GM23338 (cell line): ENCODE data around the gene STXBP2. TPM values are rescaled to one million over a fixed set of nuclear protein-coding genes. Genes with fewer than 3 reads are reported as not detected.

Experiments
- ATAC-seq: fragments of 200-7000 bp; cut with Tn5 transposase; 3 replicates; pipeline ENCODE4 v1.9.1; 2020
- DNase-seq: peaks from one replicate; pipeline ENCODE4 v3.0.0-alpha.2; 2015; ENCODE audit warnings: low spot score
- H2AFZ ChIP-seq: fragments of 200-600 bp; sonication (generic); 2 replicates; pipeline ENCODE4 v1.8.0; 2016; ENCODE audit warnings: antibody characterized with exemption, mild to moderate bottlenecking, moderate library complexity
- H3F3A ChIP-seq: fragments of 200-600 bp; sonication (generic); replicated peaks from 2 replicates; pipeline ENCODE4 v1.8.0; 2017; ENCODE audit warnings: antibody characterized with exemption, mixed run types, low read depth
- H3K27ac ChIP-seq: fragments of 200-600 bp; sonication (generic); 2 replicates; pipeline ENCODE4 v1.6.1; 2016; ENCODE audit warnings: low read depth
- H3K27me3 ChIP-seq: fragments of 200-600 bp; sonication (generic); 2 replicates; pipeline ENCODE4 v1.8.0; 2016; ENCODE audit warnings: mild to moderate bottlenecking, mixed run types, moderate library complexity; ENCODE audit not compliant: insufficient read depth
- H3K36me3 ChIP-seq: fragments of 200-600 bp; sonication (generic); 2 replicates; pipeline ENCODE4 v1.8.0; 2016; ENCODE audit warnings: mild to moderate bottlenecking; ENCODE audit not compliant: insufficient read depth
- H3K4me1 ChIP-seq: fragments of 200-600 bp; sonication (generic); 2 replicates; pipeline ENCODE4 v1.8.0; 2016; ENCODE audit warnings: mild to moderate bottlenecking, moderate library complexity; ENCODE audit not compliant: insufficient read depth
- H3K4me2 ChIP-seq: fragments of 200-600 bp; sonication (generic); 2 replicates; pipeline ENCODE4 v1.7.1; 2017; ENCODE audit warnings: mixed run types
- H3K4me3 ChIP-seq: fragments of 200-600 bp; sonication (generic); 2 replicates; pipeline ENCODE4 v1.6.1; 2016; ENCODE audit warnings: mixed run types
- H3K79me2 ChIP-seq: fragments of 200-600 bp; sonication (generic); replicated peaks from 2 replicates; pipeline ENCODE4 v1.8.0; 2017; ENCODE audit warnings: mild to moderate bottlenecking; ENCODE audit not compliant: insufficient read depth
- H3K9me2 ChIP-seq: fragments of 200-600 bp; sonication (generic); 2 replicates; pipeline ENCODE4 v1.8.0; 2017; ENCODE audit not compliant: insufficient read depth
- H4K20me1 ChIP-seq: fragments of 200-600 bp; sonication (generic); replicated peaks from 2 replicates; pipeline ENCODE4 v1.8.0; 2017; ENCODE audit warnings: mild to moderate bottlenecking; ENCODE audit not compliant: insufficient read depth
- H3K27ac Mint-ChIP-seq: 2 replicates; pipeline ENCODE4 v1.8.0; 2020; ENCODE audit warnings: inconsistent platforms, mild to moderate bottlenecking, moderate library complexity, mixed read lengths
- H3K27me3 Mint-ChIP-seq: 3 replicates; pipeline ENCODE4 v1.8.0; 2022; ENCODE audit warnings: low read depth, mild to moderate bottlenecking, moderate library complexity, mixed read lengths, inconsistent platforms; ENCODE audit not compliant: insufficient read depth, poor library complexity
- H3K36me3 Mint-ChIP-seq: 3 replicates; pipeline ENCODE4 v1.8.0; 2021; ENCODE audit warnings: low read depth, mild to moderate bottlenecking, inconsistent platforms, moderate library complexity, mixed read lengths
- H3K4me1 Mint-ChIP-seq: 3 replicates; pipeline ENCODE4 v1.8.0; 2020; ENCODE audit warnings: mild to moderate bottlenecking, inconsistent platforms, mixed read lengths
- H3K4me3 Mint-ChIP-seq: 3 replicates; pipeline ENCODE4 v1.8.0; 2021; ENCODE audit warnings: moderate library complexity, mild to moderate bottlenecking, inconsistent platforms, mixed read lengths
- H3K9me3 Mint-ChIP-seq: 3 replicates; pipeline ENCODE4 v1.8.0; 2020; ENCODE audit warnings: moderate library complexity, mild to moderate bottlenecking, inconsistent platforms, mixed read lengths
- CREB1 ChIP-seq: fragments of 250-450 bp; sonication (Bioruptor Pico); IDR thresholded peaks from 2 replicates; pipeline ENCODE4 v1.5.0; 2020; ENCODE audit warnings: low read depth, mild to moderate bottlenecking, moderate library complexity
- EZH2 ChIP-seq: fragments of 200-600 bp; sonication (generic); IDR thresholded peaks from one replicate; pipeline ENCODE4 v1.8.0; 2017; ENCODE audit warnings: antibody characterized with exemption, mild to moderate bottlenecking, low read depth; ENCODE audit not compliant: unreplicated experiment
- EZH2phosphoT487 ChIP-seq: fragments of 200-600 bp; sonication (generic); IDR thresholded peaks from one replicate; pipeline ENCODE4 v1.8.1; 2018; ENCODE audit warnings: antibody characterized with exemption; ENCODE audit not compliant: unreplicated experiment
- JUNB ChIP-seq: IDR thresholded peaks from one replicate; pipeline ENCODE4 v1.6.1; 2016; ENCODE audit warnings: antibody characterized with exemption; ENCODE audit not compliant: unreplicated experiment
- NANOG ChIP-seq: IDR thresholded peaks from 2 replicates; pipeline ENCODE4 v1.6.1; 2016; ENCODE audit warnings: antibody characterized with exemption, borderline replicate concordance
- POLR2AphosphoS5 ChIP-seq: IDR thresholded peaks from 2 replicates; pipeline ENCODE4 v1.6.1; 2016; ENCODE audit warnings: antibody characterized with exemption, low read depth
- STAT1 ChIP-seq: IDR thresholded peaks from one replicate; pipeline ENCODE4 v1.6.1; 2016; ENCODE audit warnings: antibody characterized with exemption; ENCODE audit not compliant: unreplicated experiment
- ZNF114 ChIP-seq: fragments of 250-450 bp; sonication (Bioruptor Pico); IDR thresholded peaks from 2 replicates; pipeline ENCODE4 v1.5.0; 2020; ENCODE audit warnings: mild to moderate bottlenecking, moderate library complexity
- ZNF331 ChIP-seq: fragments of 250-450 bp; sonication (Bioruptor Pico); IDR thresholded peaks from 2 replicates; pipeline ENCODE4 v1.5.0; 2020; ENCODE audit warnings: low read depth, mild to moderate bottlenecking, moderate library complexity
- polyA plus RNA-seq: library from polyadenylated mRNA; unstranded; fragments of >200 nt; fragmentation: Nextera tagmentation; extraction: Ambion mirVana; gene quantifications from 2 replicates; pipeline ENCODE4 v1.2.1, GENCODE V29; 2016
- total RNA-seq: library from RNA; depleted of rRNA; stranded (reverse); fragments of >200 nt; shearing (Covaris generic); gene quantifications from 2 replicates; pipeline ENCODE4 v1.2.3, GENCODE V29; 2014
- TF ChIP-seq, protein P1 (sequence below): IDR thresholded peaks from 2 replicates; pipeline ENCODE4 v1.6.1; 2016; ENCODE audit warnings: antibody characterized with exemption
- TF ChIP-seq, protein P2 (sequence below): IDR thresholded peaks from one replicate; pipeline ENCODE4 v1.6.1; 2018; ENCODE audit warnings: antibody characterized with exemption; ENCODE audit not compliant: unreplicated experiment
- TF ChIP-seq, protein P3 (sequence below), 2 experiments: fragments of 200-600 bp in 1 of 2; sonication (generic) in 1 of 2; conservative IDR thresholded peaks; 2 replicates each; pipeline versions ENCODE4 v1.5.1 to v1.6.1; 2016 to 2017; ENCODE audit warnings: antibody characterized with exemption in 2 of 2, low read depth in 2 of 2, mild to moderate bottlenecking in 2 of 2, moderate library complexity in 1 of 2
- TF ChIP-seq, protein P4 (sequence below): fragments of 250-450 bp; sonication (Bioruptor Pico); IDR thresholded peaks from 2 replicates; pipeline ENCODE4 v1.5.0; 2020; ENCODE audit warnings: mild to moderate bottlenecking, moderate library complexity

Gene STXBP2
- total and polyA plus RNA-seq, 2 experiments from 2014 or later: 42.6 to 55.8 TPM

DNA sequence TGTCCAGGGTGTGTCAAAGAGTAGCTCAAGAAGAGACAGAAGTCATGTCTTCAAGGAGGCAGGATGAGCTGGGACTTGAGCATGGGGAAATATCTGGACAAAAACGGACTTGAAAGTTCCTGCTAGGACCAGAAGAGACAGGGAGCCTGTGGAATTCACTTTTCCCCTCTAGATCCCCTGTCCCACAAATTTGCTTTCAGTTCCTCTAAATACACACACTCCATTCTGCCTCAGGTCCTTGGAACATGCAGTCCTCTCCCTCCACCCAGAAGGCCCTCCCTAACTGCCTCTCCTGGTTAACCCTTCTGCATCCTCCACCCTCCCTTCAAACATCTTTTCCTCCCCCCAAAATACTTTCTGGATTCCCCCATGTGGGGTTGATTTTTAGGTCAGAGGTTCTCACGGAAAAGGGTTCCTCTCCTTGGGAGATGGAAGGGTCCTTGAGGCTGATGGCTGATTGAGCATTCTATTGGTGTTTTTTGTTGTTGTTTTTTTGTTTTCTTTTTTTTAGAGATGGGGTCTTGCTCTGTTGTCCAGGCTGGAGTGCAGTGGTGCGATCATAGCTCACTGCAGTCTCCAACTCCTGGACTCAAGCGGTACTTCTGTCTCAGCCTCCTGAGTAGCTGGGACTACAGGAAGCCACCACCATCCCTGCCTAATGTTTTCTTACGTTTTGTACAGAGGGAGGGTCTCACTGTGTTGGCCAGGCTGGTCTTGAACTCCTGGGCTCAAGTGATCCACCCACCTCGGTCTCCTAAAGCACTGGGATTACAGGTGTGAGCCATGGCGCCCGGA, 25.0 kb downstream of the STXBP2 start:
- DNase-seq: no peak
- Mint-ChIP-seq H3K27ac (no peak overlapping the region), H3K9me3 (peaks cover 5% of the 10 kb centered on the region; the same call in 2 of the 3 replicates), H3K4me1 (no peaks in the 10 kb centered on the region), H3K4me3 (no peak overlapping the region), H3K36me3 (no peaks in the 10 kb centered on the region), H3K27me3 (peaks cover 6% of the 10 kb centered on the region)
- Histone ChIP-seq H2AFZ (no peak overlapping the region), H3K79me2 (no peaks in the 10 kb centered on the region), H3K27me3 (peaks cover 3% of the 10 kb centered on the region; the same call in 1 of the 2 replicates), H3F3A (no peaks in the 10 kb centered on the region), H3K4me1 (no peaks in the 10 kb centered on the region), H3K9me2 (no peaks in the 10 kb centered on the region), H4K20me1 (no peaks in the 10 kb centered on the region), H3K4me3 (no peak overlapping the region), H3K27ac (no peak overlapping the region), H3K4me2 (no peak overlapping the region), H3K36me3 (no peaks in the 10 kb centered on the region)
- no peak for ATAC-seq
- no peak for TF ChIP-seq ZNF331 (CRISPR knock-in tag)
- no peak for TF ChIP-seq STAT1
- TF ChIP-seq, protein P1, sequence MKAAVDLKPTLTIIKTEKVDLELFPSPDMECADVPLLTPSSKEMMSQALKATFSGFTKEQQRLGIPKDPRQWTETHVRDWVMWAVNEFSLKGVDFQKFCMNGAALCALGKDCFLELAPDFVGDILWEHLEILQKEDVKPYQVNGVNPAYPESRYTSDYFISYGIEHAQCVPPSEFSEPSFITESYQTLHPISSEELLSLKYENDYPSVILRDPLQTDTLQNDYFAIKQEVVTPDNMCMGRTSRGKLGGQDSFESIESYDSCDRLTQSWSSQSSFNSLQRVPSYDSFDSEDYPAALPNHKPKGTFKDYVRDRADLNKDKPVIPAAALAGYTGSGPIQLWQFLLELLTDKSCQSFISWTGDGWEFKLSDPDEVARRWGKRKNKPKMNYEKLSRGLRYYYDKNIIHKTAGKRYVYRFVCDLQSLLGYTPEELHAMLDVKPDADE: no peak
- no peak for TF ChIP-seq EZH2phosphoT487
- TF ChIP-seq JUNB: no peak
- TF ChIP-seq NANOG: no peak
- TF ChIP-seq, protein P2, sequence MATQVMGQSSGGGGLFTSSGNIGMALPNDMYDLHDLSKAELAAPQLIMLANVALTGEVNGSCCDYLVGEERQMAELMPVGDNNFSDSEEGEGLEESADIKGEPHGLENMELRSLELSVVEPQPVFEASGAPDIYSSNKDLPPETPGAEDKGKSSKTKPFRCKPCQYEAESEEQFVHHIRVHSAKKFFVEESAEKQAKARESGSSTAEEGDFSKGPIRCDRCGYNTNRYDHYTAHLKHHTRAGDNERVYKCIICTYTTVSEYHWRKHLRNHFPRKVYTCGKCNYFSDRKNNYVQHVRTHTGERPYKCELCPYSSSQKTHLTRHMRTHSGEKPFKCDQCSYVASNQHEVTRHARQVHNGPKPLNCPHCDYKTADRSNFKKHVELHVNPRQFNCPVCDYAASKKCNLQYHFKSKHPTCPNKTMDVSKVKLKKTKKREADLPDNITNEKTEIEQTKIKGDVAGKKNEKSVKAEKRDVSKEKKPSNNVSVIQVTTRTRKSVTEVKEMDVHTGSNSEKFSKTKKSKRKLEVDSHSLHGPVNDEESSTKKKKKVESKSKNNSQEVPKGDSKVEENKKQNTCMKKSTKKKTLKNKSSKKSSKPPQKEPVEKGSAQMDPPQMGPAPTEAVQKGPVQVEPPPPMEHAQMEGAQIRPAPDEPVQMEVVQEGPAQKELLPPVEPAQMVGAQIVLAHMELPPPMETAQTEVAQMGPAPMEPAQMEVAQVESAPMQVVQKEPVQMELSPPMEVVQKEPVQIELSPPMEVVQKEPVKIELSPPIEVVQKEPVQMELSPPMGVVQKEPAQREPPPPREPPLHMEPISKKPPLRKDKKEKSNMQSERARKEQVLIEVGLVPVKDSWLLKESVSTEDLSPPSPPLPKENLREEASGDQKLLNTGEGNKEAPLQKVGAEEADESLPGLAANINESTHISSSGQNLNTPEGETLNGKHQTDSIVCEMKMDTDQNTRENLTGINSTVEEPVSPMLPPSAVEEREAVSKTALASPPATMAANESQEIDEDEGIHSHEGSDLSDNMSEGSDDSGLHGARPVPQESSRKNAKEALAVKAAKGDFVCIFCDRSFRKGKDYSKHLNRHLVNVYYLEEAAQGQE: no peak
- TF ChIP-seq, protein P3, sequence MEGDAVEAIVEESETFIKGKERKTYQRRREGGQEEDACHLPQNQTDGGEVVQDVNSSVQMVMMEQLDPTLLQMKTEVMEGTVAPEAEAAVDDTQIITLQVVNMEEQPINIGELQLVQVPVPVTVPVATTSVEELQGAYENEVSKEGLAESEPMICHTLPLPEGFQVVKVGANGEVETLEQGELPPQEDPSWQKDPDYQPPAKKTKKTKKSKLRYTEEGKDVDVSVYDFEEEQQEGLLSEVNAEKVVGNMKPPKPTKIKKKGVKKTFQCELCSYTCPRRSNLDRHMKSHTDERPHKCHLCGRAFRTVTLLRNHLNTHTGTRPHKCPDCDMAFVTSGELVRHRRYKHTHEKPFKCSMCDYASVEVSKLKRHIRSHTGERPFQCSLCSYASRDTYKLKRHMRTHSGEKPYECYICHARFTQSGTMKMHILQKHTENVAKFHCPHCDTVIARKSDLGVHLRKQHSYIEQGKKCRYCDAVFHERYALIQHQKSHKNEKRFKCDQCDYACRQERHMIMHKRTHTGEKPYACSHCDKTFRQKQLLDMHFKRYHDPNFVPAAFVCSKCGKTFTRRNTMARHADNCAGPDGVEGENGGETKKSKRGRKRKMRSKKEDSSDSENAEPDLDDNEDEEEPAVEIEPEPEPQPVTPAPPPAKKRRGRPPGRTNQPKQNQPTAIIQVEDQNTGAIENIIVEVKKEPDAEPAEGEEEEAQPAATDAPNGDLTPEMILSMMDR (conservative IDR thresholded peaks at IDR 0.05; ENCODE audit: low read depth in 2 of 2): no peak
- TF ChIP-seq ZNF114: no peak
- no peak for TF ChIP-seq CREB1
- TF ChIP-seq, protein P4, sequence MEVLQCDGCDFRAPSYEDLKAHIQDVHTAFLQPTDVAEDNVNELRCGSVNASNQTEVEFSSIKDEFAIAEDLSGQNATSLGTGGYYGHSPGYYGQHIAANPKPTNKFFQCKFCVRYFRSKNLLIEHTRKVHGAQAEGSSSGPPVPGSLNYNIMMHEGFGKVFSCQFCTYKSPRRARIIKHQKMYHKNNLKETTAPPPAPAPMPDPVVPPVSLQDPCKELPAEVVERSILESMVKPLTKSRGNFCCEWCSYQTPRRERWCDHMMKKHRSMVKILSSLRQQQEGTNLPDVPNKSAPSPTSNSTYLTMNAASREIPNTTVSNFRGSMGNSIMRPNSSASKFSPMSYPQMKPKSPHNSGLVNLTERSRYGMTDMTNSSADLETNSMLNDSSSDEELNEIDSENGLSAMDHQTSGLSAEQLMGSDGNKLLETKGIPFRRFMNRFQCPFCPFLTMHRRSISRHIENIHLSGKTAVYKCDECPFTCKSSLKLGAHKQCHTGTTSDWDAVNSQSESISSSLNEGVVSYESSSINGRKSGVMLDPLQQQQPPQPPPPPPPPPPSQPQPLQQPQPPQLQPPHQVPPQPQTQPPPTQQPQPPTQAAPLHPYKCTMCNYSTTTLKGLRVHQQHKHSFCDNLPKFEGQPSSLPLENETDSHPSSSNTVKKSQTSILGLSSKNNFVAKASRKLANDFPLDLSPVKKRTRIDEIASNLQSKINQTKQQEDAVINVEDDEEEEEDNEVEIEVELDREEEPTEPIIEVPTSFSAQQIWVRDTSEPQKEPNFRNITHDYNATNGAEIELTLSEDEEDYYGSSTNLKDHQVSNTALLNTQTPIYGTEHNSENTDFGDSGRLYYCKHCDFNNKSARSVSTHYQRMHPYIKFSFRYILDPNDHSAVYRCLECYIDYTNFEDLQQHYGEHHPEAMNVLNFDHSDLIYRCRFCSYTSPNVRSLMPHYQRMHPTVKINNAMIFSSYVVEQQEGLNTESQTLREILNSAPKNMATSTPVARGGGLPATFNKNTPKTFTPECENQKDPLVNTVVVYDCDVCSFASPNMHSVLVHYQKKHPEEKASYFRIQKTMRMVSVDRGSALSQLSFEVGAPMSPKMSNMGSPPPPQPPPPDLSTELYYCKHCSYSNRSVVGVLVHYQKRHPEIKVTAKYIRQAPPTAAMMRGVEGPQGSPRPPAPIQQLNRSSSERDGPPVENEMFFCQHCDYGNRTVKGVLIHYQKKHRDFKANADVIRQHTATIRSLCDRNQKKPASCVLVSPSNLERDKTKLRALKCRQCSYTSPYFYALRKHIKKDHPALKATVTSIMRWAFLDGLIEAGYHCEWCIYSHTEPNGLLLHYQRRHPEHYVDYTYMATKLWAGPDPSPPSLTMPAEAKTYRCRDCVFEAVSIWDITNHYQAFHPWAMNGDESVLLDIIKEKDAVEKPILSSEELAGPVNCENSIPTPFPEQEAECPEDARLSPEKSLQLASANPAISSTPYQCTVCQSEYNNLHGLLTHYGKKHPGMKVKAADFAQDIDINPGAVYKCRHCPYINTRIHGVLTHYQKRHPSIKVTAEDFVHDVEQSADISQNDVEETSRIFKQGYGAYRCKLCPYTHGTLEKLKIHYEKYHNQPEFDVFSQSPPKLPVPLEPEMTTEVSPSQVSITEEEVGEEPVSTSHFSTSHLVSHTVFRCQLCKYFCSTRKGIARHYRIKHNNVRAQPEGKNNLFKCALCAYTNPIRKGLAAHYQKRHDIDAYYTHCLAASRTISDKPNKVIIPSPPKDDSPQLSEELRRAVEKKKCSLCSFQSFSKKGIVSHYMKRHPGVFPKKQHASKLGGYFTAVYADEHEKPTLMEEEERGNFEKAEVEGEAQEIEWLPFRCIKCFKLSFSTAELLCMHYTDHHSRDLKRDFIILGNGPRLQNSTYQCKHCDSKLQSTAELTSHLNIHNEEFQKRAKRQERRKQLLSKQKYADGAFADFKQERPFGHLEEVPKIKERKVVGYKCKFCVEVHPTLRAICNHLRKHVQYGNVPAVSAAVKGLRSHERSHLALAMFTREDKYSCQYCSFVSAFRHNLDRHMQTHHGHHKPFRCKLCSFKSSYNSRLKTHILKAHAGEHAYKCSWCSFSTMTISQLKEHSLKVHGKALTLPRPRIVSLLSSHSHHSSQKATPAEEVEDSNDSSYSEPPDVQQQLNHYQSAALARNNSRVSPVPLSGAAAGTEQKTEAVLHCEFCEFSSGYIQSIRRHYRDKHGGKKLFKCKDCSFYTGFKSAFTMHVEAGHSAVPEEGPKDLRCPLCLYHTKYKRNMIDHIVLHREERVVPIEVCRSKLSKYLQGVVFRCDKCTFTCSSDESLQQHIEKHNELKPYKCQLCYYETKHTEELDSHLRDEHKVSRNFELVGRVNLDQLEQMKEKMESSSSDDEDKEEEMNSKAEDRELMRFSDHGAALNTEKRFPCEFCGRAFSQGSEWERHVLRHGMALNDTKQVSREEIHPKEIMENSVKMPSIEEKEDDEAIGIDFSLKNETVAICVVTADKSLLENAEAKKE: no peak
- TF ChIP-seq EZH2: no peak
- no peak for TF ChIP-seq POLR2AphosphoS5
